ENCODE measurements around the gene IMPACT. TPM values are rescaled to one million over a fixed set of nuclear protein-coding genes. Genes with fewer than 3 reads are reported as not detected.

IMPACT gene
- total RNA-seq, 1 donor from 2014 or later, result 25.6 TPM

GRCh38 chr18:24408496-24408895 is 18.0 kb upstream of the IMPACT start:
- no peaks in the 10 kb centered on the region for H3K9me3 ChIP-seq
- intact Hi-C loops (cut with DNase I), result no loop called here
- no peaks in the 10 kb centered on the region for H3K4me1 ChIP-seq
- H3K27me3 ChIP-seq (ENCODE audit: low read depth), result peaks cover 7% of the 10 kb centered on the region
- no peak for TF ChIP-seq CTCF (IDR thresholded peaks at IDR 0.05)
- H3K36me3 ChIP-seq, result no peaks in the 10 kb centered on the region
- DNase-seq (no peak), ATAC-seq (no peak)
- no peak overlapping the region for H3K4me3 ChIP-seq
- no peak overlapping the region for H3K27ac ChIP-seq

- Histone ChIP-seq H3K9me3 (no peaks in the 10 kb centered on the region), H3K27me3 (ENCODE audit: low read depth) (peaks cover 6% of the 10 kb centered on the region), H3K27ac (no peak overlapping the region), H3K4me3 (no peak overlapping the region), H3K36me3 (no peaks in the 10 kb centered on the region), H3K4me1 (no peaks in the 10 kb centered on the region)
- peak; percentile 11 for TF ChIP-seq CTCF (IDR thresholded peaks at IDR 0.05)
- intact Hi-C loops (cut with DNase I), result no loop called here
- DNase-seq (no peak), ATAC-seq (no peak)
These were observed 13.3 kb upstream of the IMPACT start for GRCh38 chr18:24413148-24413547.

GRCh38 chr18:24414349-24415003 is 12.0 kb upstream of the IMPACT start:
- intact Hi-C loops (cut with DNase I), result no loop called here
- no peaks in the 10 kb centered on the region for H3K9me3 ChIP-seq

GRCh38 chr18:24417480-24417879 is 9.0 kb upstream of the IMPACT start:
- intact Hi-C loops (cut with DNase I), result no loop called here
- ATAC-seq, result no peak

More at GRCh38 chr18:24414349-24415003, 12.0 kb upstream of the IMPACT start:
- DNase-seq (no peak), ATAC-seq (no peak)
- Histone ChIP-seq H3K36me3 (no peaks in the 10 kb centered on the region), H3K27ac (no peak overlapping the region), H3K4me3 (no peak overlapping the region), H3K27me3 (ENCODE audit: low read depth) (peaks cover 7% of the 10 kb centered on the region), H3K4me1 (no peaks in the 10 kb centered on the region)
- no peak for TF ChIP-seq CTCF (IDR thresholded peaks at IDR 0.05)

GRCh38 chr18:24420551-24420950 is 5.9 kb upstream of the IMPACT start:
- peaks cover 18% of the 10 kb centered on the region for H3K27me3 ChIP-seq (ENCODE audit: low read depth)
- DNase-seq (no peak), ATAC-seq (no peak)
- no peak overlapping the region for H3K4me3 ChIP-seq
- H3K27ac ChIP-seq, result no peak overlapping the region
- intact Hi-C loops (cut with DNase I), result no loop called here
- no peaks in the 10 kb centered on the region for H3K4me1 ChIP-seq
- TF ChIP-seq CTCF (IDR thresholded peaks at IDR 0.05), result no peak
- H3K36me3 ChIP-seq, result no peaks in the 10 kb centered on the region
- H3K9me3 ChIP-seq, result no peaks in the 10 kb centered on the region

More at GRCh38 chr18:24417480-24417879, 9.0 kb upstream of the IMPACT start:
- Histone ChIP-seq H3K9me3 (no peaks in the 10 kb centered on the region), H3K4me3 (no peak overlapping the region), H3K27ac (no peak overlapping the region), H3K4me1 (no peaks in the 10 kb centered on the region), H3K36me3 (no peaks in the 10 kb centered on the region), H3K27me3 (ENCODE audit: low read depth) (peaks cover 13% of the 10 kb centered on the region)
- TF ChIP-seq CTCF (IDR thresholded peaks at IDR 0.05), result no peak
- DNase-seq, result no peak
